Karpas-422 (cell line): Measurements from ENCODE around the gene STARD6. TPM values are rescaled to one million over a fixed set of nuclear protein-coding genes. Genes with fewer than 3 reads are reported as not detected.

ENCODE experiments used
- small RNA-seq: library from RNA; depleted of rRNA; stranded (forward); fragments of <200 nt; gene quantifications from one replicate; pipeline ENCODE3, GENCODE V24; 2014
- total RNA-seq: library from RNA; depleted of rRNA; stranded (reverse); fragments of >200 nt; shearing (Covaris generic); gene quantifications from 2 replicates; pipeline ENCODE4 v1.2.3, GENCODE V29; 2014; ENCODE audit warnings: low replicate concordance; rRNA removed

Gene STARD6
- total RNA-seq, 1 experiment from 2014 or later = not detected

Small RNA genes within 50 kb of the gene (small RNA-seq; reads per million reads assigned to genes)
- 0.32 reads per million for gene SNRPGP2

Other genes with a start within 250 kb of the STARD6 start
- 53.5 and 61.3 TPM in 2 replicates for gene MBD2, start 133.2 kb downstream of the STARD6 start, total RNA-seq
- 20.1 and 43.2 TPM in 2 replicates for gene POLI, start 88.3 kb downstream of the STARD6 start, total RNA-seq
- 4.2 and 14.3 TPM in 2 replicates for gene C18orf54, start within 50 bp of the STARD6 start, total RNA-seq
- not detected in 2 replicates for gene DYNAP, start 233.4 kb upstream of the STARD6 start, total RNA-seq